Endodermal cell (in vitro differentiated cells): Measurements from ENCODE around the gene TSNAXIP1. TPM values are rescaled to one million over a fixed set of nuclear protein-coding genes. Genes with fewer than 3 reads are reported as not detected.

Experiments
- DNase-seq: peaks from one replicate; pipeline ENCODE4 v3.0.0-alpha.2; 2017
- H3K27ac ChIP-seq: 2 replicates; pipeline ENCODE4 v1.5.1; 2013; ENCODE audit warnings: mild to moderate bottlenecking, low read depth, low read length, moderate library complexity
- H3K27me3 ChIP-seq: 2 replicates; pipeline ENCODE4 v1.6.1; 2013; ENCODE audit warnings: mild to moderate bottlenecking, low read length, moderate library complexity; ENCODE audit not compliant: insufficient read depth, control insufficient read depth, poor library complexity, severe bottlenecking
- H3K36me3 ChIP-seq: 2 replicates; pipeline ENCODE4 v1.7.0; 2013; ENCODE audit warnings: mild to moderate bottlenecking, low read length, moderate library complexity; ENCODE audit not compliant: control insufficient read depth, insufficient read depth
- H3K4me1 ChIP-seq: one replicate; pipeline ENCODE4 v1.7.0; 2013; ENCODE audit warnings: low read length; ENCODE audit not compliant: control insufficient read depth, insufficient read depth
- H3K4me3 ChIP-seq: 2 replicates; pipeline ENCODE4 v1.5.1; 2013; ENCODE audit warnings: mild to moderate bottlenecking, low read length, moderate library complexity
- H3K9ac ChIP-seq: 2 replicates; pipeline ENCODE4 v1.6.1; 2013; ENCODE audit warnings: mild to moderate bottlenecking, low read length, moderate library complexity; ENCODE audit not compliant: poor library complexity, severe bottlenecking; ENCODE audit errors: extremely low read depth
- H3K9me3 ChIP-seq: 2 replicates; pipeline ENCODE4 v1.6.1; 2013; ENCODE audit warnings: mild to moderate bottlenecking, low read length, moderate library complexity; ENCODE audit not compliant: control insufficient read depth
- H3K27ac Mint-ChIP-seq: 2 replicates; pipeline ENCODE4 v1.8.0; 2020; ENCODE audit warnings: mixed read lengths
- H3K27me3 Mint-ChIP-seq: 2 replicates; pipeline ENCODE4 v1.8.0; 2021; ENCODE audit warnings: mild to moderate bottlenecking, mixed read lengths; ENCODE audit not compliant: insufficient read depth
- H3K36me3 Mint-ChIP-seq: 2 replicates; pipeline ENCODE4 v1.8.0; 2020; ENCODE audit warnings: low read depth, mixed read lengths
- H3K4me1 Mint-ChIP-seq: 2 replicates; pipeline ENCODE4 v1.8.0; 2020; ENCODE audit warnings: mixed read lengths
- H3K4me3 Mint-ChIP-seq: 2 replicates; pipeline ENCODE4 v1.8.0; 2020; ENCODE audit warnings: mild to moderate bottlenecking, moderate library complexity, mixed read lengths
- H3K9me3 Mint-ChIP-seq: 2 replicates; pipeline ENCODE4 v1.8.0; 2020; ENCODE audit warnings: mild to moderate bottlenecking, mixed read lengths
- WGBS, 2 experiments: methylation state at CpG; one replicate each; pipeline versions ENCODE4 v1.1.5 to v1.1.7; 2013; ENCODE audit warnings: missing lambda C conversion rate in 2 of 2, mixed read lengths in 1 of 2; ENCODE audit not compliant: insufficient coverage in 1 of 2, insufficient read length in 1 of 2; 5-methylcytosine and 5-hydroxymethylcytosine counted together
- total RNA-seq, 2 donors: library from RNA; stranded (reverse); fragmentation: NEBNext Ultra II Directional in 1 of 2; extraction: Animal tissue kit (Norgen Biotek cat#: 25700) in 1 of 2; gene quantifications; 2 replicates in 1 of 2; 3 replicates in 1 of 2; pipeline ENCODE4 v1.2.1, GENCODE V29; 2021
- TF ChIP-seq, protein P1 (sequence below): fragments of 200-600 bp; sonication (generic); conservative IDR thresholded peaks from 2 replicates; pipeline ENCODE4 v1.5.0; 2021; ENCODE audit warnings: antibody characterized with exemption, mild to moderate bottlenecking

Gene TSNAXIP1
- total RNA-seq, 2 donors from 2014 or later: 2.8 to 3.2 TPM

DNA sequence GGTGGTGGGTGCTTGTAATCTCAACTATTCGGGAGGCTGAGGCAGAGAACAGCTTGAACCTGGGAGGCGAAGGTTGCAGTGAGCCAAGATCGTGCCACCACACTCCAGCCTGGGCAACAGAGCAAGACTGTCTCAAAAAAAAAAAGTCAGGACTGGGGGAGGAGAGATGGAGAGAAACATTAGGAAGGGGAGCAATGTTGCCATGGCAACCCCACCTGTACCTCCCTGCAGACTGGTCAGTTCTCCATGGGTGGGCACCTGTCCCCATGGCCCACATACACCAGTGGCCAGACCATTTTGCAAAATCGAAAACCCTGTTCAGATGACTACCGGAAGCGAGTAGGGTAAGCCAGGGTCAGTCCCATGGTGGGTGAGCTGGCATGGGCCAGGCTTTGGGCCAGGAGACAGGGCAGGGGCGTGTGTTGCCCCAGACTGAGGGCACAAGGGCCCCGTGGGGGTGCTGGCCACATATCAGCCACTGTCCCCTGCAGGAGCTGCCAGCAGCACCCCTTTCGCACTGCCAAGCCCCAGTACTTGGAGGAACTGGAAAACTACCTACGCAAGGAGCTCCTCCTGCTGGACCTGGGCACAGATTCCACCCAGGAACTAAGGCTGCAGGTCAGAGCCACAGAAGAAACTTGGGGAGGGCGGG, 14.0 kb downstream of the TSNAXIP1 start:
- no peaks in the 10 kb centered on the region for H3K27me3 ChIP-seq
- H3K27me3 Mint-ChIP-seq: no peaks in the 10 kb centered on the region
- no peak overlapping the region for H3K27ac ChIP-seq
- peak; percentile 57 for DNase-seq
- H3K4me1 Mint-ChIP-seq: peaks cover 4% of the 10 kb centered on the region
- H3K27ac Mint-ChIP-seq: no peak overlapping the region
- 91 to 94% methylated on average over 9 to 11 of the region's 11 CpGs for WGBS, 2 experiments
- H3K36me3 ChIP-seq: no peaks in the 10 kb centered on the region
- H3K4me1 ChIP-seq: no peaks in the 10 kb centered on the region
- H3K4me3 ChIP-seq: no peak overlapping the region
- TF ChIP-seq, protein P1, sequence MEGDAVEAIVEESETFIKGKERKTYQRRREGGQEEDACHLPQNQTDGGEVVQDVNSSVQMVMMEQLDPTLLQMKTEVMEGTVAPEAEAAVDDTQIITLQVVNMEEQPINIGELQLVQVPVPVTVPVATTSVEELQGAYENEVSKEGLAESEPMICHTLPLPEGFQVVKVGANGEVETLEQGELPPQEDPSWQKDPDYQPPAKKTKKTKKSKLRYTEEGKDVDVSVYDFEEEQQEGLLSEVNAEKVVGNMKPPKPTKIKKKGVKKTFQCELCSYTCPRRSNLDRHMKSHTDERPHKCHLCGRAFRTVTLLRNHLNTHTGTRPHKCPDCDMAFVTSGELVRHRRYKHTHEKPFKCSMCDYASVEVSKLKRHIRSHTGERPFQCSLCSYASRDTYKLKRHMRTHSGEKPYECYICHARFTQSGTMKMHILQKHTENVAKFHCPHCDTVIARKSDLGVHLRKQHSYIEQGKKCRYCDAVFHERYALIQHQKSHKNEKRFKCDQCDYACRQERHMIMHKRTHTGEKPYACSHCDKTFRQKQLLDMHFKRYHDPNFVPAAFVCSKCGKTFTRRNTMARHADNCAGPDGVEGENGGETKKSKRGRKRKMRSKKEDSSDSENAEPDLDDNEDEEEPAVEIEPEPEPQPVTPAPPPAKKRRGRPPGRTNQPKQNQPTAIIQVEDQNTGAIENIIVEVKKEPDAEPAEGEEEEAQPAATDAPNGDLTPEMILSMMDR: peak; percentile 16
- no peak overlapping the region for H3K4me3 Mint-ChIP-seq
- H3K36me3 Mint-ChIP-seq: no peaks in the 10 kb centered on the region
- peaks cover 2% of the 10 kb centered on the region for H3K9me3 Mint-ChIP-seq
- H3K9ac ChIP-seq: no peak overlapping the region
- H3K9me3 ChIP-seq: no peaks in the 10 kb centered on the region

DNA sequence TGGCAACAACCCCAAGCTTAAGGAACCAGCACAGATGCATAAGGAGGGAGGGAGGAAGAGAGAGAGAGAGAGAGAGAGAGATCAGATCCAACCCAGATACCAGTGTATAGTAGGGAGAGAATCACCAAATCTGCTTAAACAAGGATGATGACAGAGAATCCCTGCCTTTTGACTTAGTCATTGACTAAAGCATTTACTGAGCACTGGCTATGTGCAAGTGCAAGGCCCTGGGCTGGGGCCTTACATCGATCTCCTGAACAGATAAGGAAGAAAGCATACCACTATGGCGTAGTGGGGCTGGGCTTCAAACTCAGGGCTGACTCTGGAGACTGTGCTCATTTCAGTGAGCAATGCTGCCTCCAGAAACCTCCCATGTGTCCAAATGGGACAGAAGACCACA, 15.8 kb downstream of the TSNAXIP1 start:
- Mint-ChIP-seq H3K27ac (no peak overlapping the region), H3K27me3 (no peaks in the 10 kb centered on the region), H3K4me1 (peaks cover 4% of the 10 kb centered on the region), H3K36me3 (no peaks in the 10 kb centered on the region), H3K4me3 (no peak overlapping the region), H3K9me3 (no peaks in the 10 kb centered on the region)
- H3K27me3 ChIP-seq: no peaks in the 10 kb centered on the region
- no peaks in the 10 kb centered on the region for H3K4me1 ChIP-seq
- H3K4me3 ChIP-seq: no peak overlapping the region
- no peak overlapping the region for H3K9ac ChIP-seq
- H3K9me3 ChIP-seq: no peaks in the 10 kb centered on the region
- DNase-seq: no peak
- H3K36me3 ChIP-seq: peaks cover 9% of the 10 kb centered on the region
- H3K27ac ChIP-seq: no peak overlapping the region
- TF ChIP-seq, protein P1: no peak
- WGBS, 2 experiments: 90 to 95% methylated on average over 2 of the region's 2 CpGs

DNA sequence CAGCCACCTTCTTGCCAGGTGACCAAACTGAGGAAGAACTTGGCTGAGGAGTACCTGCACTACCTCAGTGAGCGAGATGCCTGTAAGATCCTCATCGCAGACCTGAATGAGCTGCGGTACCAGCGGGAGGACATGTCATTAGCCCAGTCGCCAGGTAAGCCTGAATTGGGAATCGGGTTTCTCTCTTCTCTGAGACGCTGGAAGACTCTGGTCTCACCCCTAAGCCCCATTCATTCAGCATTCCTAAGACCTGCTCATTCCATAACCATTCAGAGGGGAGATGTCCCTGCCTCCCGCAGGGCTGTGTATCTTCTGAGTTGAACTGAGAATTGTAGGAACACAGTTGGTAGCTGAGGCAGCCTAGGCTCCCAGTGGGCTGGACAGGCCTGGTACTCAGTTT, 18.4 kb downstream of the TSNAXIP1 start:
- TF ChIP-seq, protein P1: no peak
- Mint-ChIP-seq H3K4me1 (peaks cover 4% of the 10 kb centered on the region), H3K9me3 (no peaks in the 10 kb centered on the region), H3K27ac (peak overlapping the region; percentile 42), H3K27me3 (no peaks in the 10 kb centered on the region), H3K36me3 (peaks cover 12% of the 10 kb centered on the region), H3K4me3 (no peak overlapping the region)
- 85 to 94% methylated on average over 4 to 8 of the region's 8 CpGs for WGBS, 2 experiments
- Histone ChIP-seq H3K4me3 (no peak overlapping the region), H3K9me3 (no peaks in the 10 kb centered on the region), H3K36me3 (peaks cover 24% of the 10 kb centered on the region), H3K9ac (no peak overlapping the region), H3K27me3 (no peaks in the 10 kb centered on the region), H3K4me1 (no peaks in the 10 kb centered on the region), H3K27ac (no peak overlapping the region)
- peak; percentile 57 for DNase-seq
